BJ (cell line): ENCODE measurements around the gene CDKN1A. TPM values are rescaled to one million over a fixed set of nuclear protein-coding genes. Genes with fewer than 3 reads are reported as not detected.
"Not testable (repeated sequence)": the region's sequence is repeated elsewhere in the genome, so short reads cannot be mapped to it uniquely, and the experiment has no call there.

ENCODE experiments used
- CTCF ChIA-PET: fragments of 350-600 bp; formaldehyde crosslinking; extraction: SDS; loops from one replicate; lab custom pipeline; 2021; ENCODE audit warnings: antibody characterized with exemption, inconsistent platforms; lab: Yijun Ruan, JAX
- POLR2A ChIA-PET: fragments of 300-600 bp; sonication (Branson Sonifier 250); formaldehyde crosslinking; extraction: SDS; loops from one replicate; lab custom pipeline; 2021; ENCODE audit warnings: antibody characterized with exemption; lab: Charles Lee
- DNase-seq: peaks from one replicate; pipeline ENCODE4 v3.0.0-alpha.2; 2011; ENCODE audit warnings: low read depth
- H3K27me3 ChIP-seq: 2 replicates; pipeline ENCODE4 v1.6.0; 2011; ENCODE audit warnings: low read length; ENCODE audit not compliant: control insufficient read depth, insufficient read depth
- H3K36me3 ChIP-seq: 2 replicates; pipeline ENCODE4 v1.5.1; 2011; ENCODE audit warnings: low read length; ENCODE audit not compliant: control insufficient read depth, insufficient read depth
- H3K4me3 ChIP-seq: 2 replicates; pipeline ENCODE4 v1.5.1; 2011; ENCODE audit warnings: low read depth, mild to moderate bottlenecking, control low read depth, low read length
- polyA plus RNA-seq: library from polyadenylated mRNA; depleted of rRNA; stranded (reverse); fragments of >200 nt; gene quantifications from 2 replicates; pipeline ENCODE4 v1.2.3, GENCODE V29; 2011
- TF ChIP-seq, protein P1 (sequence below): IDR thresholded peaks from 2 replicates; pipeline ENCODE4 v1.5.1; 2011; ENCODE audit warnings: low read depth, mild to moderate bottlenecking, control low read depth, inconsistent platforms, low read length, moderate library complexity; ENCODE audit not compliant: insufficient read depth

Gene CDKN1A
- polyA plus RNA-seq, 1 experiment = 820 TPM

DNA sequence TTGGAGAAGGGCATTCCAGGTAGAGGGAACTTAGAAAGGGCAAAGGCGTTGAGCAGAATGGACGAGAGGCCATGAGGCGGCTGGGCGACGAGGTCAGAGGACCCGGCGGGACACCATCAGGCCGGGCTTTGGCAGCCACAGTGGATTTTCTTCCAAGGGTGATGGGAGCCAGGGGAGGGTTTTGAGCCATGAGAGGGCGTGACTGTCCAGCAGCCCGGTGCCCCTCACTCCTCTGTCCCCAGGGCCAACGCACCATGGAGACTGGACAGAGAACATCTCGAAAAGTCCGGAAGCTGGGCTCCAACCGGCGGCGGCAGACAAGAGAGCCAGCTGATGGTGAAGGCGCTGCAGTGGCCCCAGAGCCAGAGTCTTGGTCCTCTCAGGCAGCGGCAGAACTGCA lies 25.5 kb downstream of the CDKN1A start:
- TF ChIP-seq, protein P1, sequence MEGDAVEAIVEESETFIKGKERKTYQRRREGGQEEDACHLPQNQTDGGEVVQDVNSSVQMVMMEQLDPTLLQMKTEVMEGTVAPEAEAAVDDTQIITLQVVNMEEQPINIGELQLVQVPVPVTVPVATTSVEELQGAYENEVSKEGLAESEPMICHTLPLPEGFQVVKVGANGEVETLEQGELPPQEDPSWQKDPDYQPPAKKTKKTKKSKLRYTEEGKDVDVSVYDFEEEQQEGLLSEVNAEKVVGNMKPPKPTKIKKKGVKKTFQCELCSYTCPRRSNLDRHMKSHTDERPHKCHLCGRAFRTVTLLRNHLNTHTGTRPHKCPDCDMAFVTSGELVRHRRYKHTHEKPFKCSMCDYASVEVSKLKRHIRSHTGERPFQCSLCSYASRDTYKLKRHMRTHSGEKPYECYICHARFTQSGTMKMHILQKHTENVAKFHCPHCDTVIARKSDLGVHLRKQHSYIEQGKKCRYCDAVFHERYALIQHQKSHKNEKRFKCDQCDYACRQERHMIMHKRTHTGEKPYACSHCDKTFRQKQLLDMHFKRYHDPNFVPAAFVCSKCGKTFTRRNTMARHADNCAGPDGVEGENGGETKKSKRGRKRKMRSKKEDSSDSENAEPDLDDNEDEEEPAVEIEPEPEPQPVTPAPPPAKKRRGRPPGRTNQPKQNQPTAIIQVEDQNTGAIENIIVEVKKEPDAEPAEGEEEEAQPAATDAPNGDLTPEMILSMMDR = no peak
- H3K36me3 ChIP-seq = no peaks in the 10 kb centered on the region
- DNase-seq = no peak
- H3K27me3 ChIP-seq = no peaks in the 10 kb centered on the region
- ChIA-PET POLR2A (no interaction called here), CTCF (no interaction called here)
- no peak overlapping the region for H3K4me3 ChIP-seq

DNA sequence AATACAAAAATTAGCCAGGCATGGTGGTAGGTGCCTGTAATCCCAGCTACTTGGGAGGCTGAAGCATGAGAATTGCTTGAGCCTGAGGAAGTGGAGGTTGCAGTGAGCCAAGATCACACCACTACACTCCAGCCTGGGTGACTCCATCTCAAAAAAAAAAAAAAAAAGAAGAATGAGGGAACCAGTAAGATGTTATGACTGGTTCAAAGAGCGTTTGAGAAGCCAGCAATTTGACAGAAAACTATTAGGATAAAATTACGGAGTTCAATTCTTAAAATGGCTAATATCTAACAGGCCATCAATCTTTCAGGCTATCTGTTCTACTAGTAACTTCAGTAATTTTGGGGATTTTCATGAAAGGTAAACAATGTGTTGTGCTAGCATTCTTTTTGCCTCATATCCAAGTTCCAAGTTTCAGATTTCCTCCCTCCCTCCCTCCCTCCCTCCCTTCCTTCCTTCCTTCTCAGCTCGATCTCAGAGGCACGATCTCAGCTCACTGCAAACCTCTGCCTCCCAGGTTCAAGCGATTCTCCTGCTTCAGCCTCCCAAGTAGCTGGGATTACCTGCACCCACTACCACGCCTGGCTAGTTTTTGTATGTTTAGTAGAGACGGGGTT lies 26.6 kb downstream of the CDKN1A start:
- ChIA-PET CTCF (interaction anchor here (0.6 to 2.5 kb wide), 2 partner anchors 19 to 108 kb away, joined by 3 to 9 read pairs; no protein-coding TSS in a partner anchor), POLR2A (interaction anchor here (0.7 kb wide), 1 partner anchor 31 kb away, joined by 7 read pairs; no protein-coding TSS in a partner anchor)
- not testable (repeated sequence) for DNase-seq, H3K4me3 ChIP-seq, H3K27me3 ChIP-seq, H3K36me3 ChIP-seq

DNA sequence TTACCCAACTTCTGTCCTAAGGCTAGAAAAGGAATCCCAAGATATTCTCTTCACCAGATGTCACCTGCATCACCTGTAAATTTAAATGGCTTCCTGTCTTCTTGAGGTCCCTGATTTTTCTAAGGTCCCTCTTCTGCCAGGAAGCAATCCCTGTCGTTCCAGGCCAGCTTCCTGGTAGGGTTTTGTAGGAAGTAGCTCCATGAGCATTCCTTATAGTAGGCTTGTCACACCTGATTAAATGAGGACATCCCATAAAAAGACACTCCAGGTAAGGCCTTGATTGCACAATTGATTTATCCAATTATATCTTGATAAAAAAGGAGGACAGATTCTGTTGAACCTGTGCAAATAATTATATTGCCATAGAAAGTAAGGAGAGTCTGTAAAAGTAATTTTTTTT lies 27.8 kb downstream of the CDKN1A start:
- no peaks in the 10 kb centered on the region for H3K27me3 ChIP-seq
- DNase-seq = no peak
- TF ChIP-seq, protein P1 = no peak
- ChIA-PET CTCF (interaction anchor here (1.2 to 2.5 kb wide), 3 partner anchors 14 to 53 kb away, joined by 3 to 9 read pairs (median 5); no protein-coding TSS in a partner anchor), POLR2A (no interaction called here)
- no peak overlapping the region for H3K4me3 ChIP-seq
- H3K36me3 ChIP-seq = no peaks in the 10 kb centered on the region

DNA sequence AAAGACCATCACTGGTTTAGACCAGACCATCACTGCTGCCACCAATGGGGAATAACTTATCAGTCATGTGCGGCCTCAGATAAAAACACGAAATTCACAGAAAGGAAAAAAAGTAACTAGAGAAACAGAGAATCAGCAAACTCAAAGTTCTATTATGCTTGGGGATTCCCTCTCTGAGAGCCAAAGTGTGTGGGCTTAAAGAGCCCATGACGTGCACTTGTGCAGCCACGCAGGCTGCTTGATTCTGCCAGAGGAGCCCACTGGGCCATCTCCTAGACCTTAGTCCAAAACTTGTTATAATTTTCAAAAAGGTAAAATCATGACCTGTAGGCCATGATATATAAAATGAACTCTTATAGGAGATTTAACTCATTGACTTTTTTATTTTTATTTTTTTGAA lies 34.3 kb downstream of the CDKN1A start:
- DNase-seq = no peak
- H3K36me3 ChIP-seq = no peaks in the 10 kb centered on the region
- ChIA-PET CTCF (interaction anchor here (2.1 kb wide), 1 partner anchor 46 kb away, joined by 6 read pairs; no protein-coding TSS in a partner anchor), POLR2A (no interaction called here)
- H3K4me3 ChIP-seq = no peak overlapping the region
- TF ChIP-seq, protein P1 = no peak
- peaks cover 4% of the 10 kb centered on the region; the same call in 1 of the 2 replicates for H3K27me3 ChIP-seq

DNA sequence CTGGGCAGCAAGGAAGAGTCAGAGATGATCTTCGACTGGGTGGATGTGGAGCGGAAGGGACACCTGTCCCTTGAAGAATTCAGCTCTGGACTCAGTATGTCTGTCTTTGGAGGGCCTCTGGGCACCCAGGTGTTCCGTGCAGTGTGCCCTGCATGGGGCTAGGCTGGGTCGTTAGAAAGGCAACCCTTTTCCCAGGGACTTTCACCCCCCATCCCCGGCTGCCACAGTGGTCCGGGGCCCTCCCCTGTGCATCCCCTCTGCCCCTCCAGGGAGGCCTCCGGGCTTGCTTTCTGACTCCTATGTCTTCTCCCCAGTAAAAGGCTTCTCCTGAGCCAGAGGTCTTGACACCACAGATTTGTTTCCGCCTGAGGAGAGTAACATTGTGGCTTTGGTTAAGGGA lies 35.3 kb downstream of the CDKN1A start:
- POLR2A ChIA-PET = no interaction called here
- H3K27me3 ChIP-seq = peaks cover 4% of the 10 kb centered on the region; the same call in 1 of the 2 replicates
- no peak for DNase-seq
- CTCF ChIA-PET = interaction anchor here (0.7 kb wide), 1 partner anchor 17 kb away, joined by 3 read pairs; no protein-coding TSS in a partner anchor
- no peaks in the 10 kb centered on the region for H3K36me3 ChIP-seq
- TF ChIP-seq, protein P1 = no peak
- no peak overlapping the region for H3K4me3 ChIP-seq

DNA sequence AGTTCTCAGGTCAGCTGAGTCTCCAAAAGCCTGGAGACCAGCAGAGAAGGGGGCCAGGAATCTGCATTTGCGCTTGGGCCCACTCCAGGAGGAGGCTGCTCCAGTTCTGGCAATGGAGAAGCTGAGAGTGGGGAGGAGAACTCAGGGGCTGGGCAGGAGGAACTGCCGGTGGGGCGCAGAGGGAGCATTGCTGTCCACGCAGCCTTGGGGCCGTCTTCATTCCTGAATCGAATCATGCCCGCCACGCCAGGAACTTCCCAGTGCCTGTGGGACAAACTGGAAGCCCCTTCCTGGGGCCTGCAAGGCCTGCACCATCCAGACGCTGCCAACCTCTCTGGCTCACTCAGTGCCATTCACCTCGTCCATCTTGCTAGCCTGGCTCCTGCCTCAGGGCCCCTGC lies 36.0 kb downstream of the CDKN1A start:
- Histone ChIP-seq H3K27me3 (peaks cover 4% of the 10 kb centered on the region; the same call in 1 of the 2 replicates), H3K36me3 (no peaks in the 10 kb centered on the region), H3K4me3 (no peak overlapping the region)
- CTCF ChIA-PET = no interaction called here
- POLR2A ChIA-PET = no interaction called here
- DNase-seq = no peak
- TF ChIP-seq, protein P1 = no peak
